Panc1 (cell line): ENCODE data around the gene SLC41A3.

Source experiments
- POLR2AphosphoS5 ChIP-seq: IDR thresholded peaks from 2 replicates; pipeline ENCODE4 v1.6.1; 2012; ENCODE audit warnings: mild to moderate bottlenecking, low read depth, low read length, moderate library complexity
- TF ChIP-seq, protein P1 (sequence below): fragments of 450-650 bp; IDR thresholded peaks from 2 replicates; pipeline ENCODE4 v1.5.1; 2017; ENCODE audit warnings: mild to moderate bottlenecking
- TF ChIP-seq, protein P2 (sequence below), 2 experiments: IDR thresholded peaks; 2 replicates each; pipeline ENCODE4 v1.6.1; 2011 to 2012; ENCODE audit warnings: low read depth in 2 of 2, control low read depth in 1 of 2, low read length in 1 of 2, mild to moderate bottlenecking in 1 of 2, moderate library complexity in 1 of 2; ENCODE audit not compliant: insufficient read depth in 1 of 2

DNA sequence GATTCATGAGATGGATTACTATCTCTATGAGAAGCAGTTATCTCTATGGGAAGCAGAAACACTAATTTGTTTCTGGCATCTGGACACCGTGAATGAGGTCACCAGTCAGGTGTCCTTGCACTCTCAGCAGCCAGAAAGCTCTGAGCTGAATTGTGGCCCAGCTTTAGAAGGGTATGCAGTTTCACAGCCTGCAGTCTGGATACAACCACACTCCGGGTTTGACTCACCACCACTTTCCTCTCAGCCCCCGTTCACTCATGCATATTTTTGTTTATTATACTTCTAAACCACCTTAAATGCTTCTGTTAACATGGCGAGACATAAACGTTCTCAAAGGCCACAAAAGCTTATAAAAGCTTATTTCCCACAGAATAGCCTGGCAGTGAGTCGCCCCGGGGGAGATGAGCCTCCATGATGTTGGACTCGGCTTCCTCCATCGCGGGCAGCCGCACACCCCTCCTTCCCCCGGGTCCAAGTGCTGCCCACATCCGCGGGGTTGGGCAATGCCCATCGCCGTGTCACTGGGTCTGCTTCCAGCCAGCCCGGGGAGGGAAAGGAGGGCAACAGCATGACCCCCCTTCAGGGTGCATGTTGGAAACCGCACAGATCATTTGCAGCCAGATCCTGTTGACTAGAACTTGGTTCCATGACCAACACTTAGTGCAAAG, 16.8 kb upstream of the SLC41A3 start:
- TF ChIP-seq, protein P1, sequence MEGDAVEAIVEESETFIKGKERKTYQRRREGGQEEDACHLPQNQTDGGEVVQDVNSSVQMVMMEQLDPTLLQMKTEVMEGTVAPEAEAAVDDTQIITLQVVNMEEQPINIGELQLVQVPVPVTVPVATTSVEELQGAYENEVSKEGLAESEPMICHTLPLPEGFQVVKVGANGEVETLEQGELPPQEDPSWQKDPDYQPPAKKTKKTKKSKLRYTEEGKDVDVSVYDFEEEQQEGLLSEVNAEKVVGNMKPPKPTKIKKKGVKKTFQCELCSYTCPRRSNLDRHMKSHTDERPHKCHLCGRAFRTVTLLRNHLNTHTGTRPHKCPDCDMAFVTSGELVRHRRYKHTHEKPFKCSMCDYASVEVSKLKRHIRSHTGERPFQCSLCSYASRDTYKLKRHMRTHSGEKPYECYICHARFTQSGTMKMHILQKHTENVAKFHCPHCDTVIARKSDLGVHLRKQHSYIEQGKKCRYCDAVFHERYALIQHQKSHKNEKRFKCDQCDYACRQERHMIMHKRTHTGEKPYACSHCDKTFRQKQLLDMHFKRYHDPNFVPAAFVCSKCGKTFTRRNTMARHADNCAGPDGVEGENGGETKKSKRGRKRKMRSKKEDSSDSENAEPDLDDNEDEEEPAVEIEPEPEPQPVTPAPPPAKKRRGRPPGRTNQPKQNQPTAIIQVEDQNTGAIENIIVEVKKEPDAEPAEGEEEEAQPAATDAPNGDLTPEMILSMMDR: no peak
- TF ChIP-seq, protein P2, sequence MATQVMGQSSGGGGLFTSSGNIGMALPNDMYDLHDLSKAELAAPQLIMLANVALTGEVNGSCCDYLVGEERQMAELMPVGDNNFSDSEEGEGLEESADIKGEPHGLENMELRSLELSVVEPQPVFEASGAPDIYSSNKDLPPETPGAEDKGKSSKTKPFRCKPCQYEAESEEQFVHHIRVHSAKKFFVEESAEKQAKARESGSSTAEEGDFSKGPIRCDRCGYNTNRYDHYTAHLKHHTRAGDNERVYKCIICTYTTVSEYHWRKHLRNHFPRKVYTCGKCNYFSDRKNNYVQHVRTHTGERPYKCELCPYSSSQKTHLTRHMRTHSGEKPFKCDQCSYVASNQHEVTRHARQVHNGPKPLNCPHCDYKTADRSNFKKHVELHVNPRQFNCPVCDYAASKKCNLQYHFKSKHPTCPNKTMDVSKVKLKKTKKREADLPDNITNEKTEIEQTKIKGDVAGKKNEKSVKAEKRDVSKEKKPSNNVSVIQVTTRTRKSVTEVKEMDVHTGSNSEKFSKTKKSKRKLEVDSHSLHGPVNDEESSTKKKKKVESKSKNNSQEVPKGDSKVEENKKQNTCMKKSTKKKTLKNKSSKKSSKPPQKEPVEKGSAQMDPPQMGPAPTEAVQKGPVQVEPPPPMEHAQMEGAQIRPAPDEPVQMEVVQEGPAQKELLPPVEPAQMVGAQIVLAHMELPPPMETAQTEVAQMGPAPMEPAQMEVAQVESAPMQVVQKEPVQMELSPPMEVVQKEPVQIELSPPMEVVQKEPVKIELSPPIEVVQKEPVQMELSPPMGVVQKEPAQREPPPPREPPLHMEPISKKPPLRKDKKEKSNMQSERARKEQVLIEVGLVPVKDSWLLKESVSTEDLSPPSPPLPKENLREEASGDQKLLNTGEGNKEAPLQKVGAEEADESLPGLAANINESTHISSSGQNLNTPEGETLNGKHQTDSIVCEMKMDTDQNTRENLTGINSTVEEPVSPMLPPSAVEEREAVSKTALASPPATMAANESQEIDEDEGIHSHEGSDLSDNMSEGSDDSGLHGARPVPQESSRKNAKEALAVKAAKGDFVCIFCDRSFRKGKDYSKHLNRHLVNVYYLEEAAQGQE (IDR thresholded peaks at IDR 0.05; ENCODE audit: insufficient read depth in 1 of 2, low read depth in 2 of 2, low read length in 1 of 2): no peak
- TF ChIP-seq POLR2AphosphoS5: no peak
